ENCODE results near the gene CCDC122.
"Not testable (repeated sequence)": the region's sequence is repeated elsewhere in the genome, so short reads cannot be mapped to it uniquely, and the experiment has no call there.

CCDC122 gene

DNA sequence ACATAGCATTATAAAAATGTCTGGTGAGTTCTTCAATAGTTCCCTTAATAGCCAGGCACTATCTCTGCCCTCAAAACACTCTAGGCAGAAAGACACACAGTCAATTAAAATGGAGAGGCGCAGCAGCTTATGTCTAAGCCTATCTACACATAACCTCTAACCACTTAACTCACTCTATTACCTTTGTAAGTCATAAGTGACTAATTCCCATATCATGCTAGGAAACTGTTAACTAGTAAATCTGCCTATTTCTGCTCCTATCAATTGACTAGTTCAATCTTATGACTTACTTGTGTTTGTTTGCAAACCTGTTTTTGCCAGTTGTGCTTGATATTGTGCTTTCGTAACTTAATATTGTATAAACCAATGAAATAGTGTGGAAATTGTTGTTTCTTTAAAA, 3.2 kb downstream of the CCDC122 start:
- DNase-seq, result no peak

- DNase-seq, result no peak
These were observed 4.9 kb downstream of the CCDC122 start for GRCh38 chr13:43874504-43875092.

- no peak for DNase-seq
These were observed 7.4 kb downstream of the CCDC122 start for GRCh38 chr13:43872181-43872580.

- DNase-seq, result no peak
These were observed 13.6 kb downstream of the CCDC122 start for GRCh38 chr13:43865892-43866291.

DNA sequence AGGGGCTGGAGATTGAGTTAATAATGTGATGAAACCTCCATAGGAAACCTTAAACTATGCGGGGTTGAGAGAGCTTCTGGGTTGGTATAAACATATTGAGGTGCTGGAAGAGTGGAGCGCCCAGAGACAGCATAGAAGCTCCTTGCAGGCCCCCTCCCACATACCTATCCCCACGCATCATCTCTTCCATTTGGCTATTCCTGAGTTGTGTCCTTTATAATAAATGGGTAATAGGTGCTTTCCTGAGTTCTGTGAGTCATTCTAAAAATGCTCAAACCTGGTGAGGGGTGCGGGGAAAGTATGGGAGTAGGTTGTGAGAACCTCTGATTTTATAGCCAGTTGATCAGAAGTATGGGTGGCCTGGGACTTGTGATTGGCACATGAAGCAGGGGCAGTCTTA, 14.6 kb downstream of the CCDC122 start:
- no peak for DNase-seq

GRCh38 chr13:43861863-43862262, 17.7 kb downstream of the CCDC122 start:
- no peak for DNase-seq

- no peak for DNase-seq
These were observed 26.6 kb downstream of the CCDC122 start for GRCh38 chr13:43852923-43853404.

DNA sequence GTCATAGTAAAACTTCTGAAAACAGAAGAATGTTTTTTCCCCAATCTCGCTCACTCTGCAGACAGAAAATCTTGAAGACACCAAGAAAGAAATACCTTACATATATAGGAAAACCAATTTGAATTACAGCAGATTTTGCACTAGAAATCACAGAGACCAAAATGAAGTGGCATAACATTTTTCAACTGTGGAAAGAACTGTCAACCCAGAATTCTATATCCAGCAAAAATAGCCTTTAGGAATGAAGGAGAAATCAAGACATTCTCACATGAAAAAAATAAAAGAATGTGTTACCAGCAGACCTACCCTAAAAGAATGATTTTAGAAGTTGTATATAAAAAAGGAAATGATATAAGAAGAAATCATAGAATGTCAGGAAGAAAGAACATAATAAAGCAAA, 28.7 kb downstream of the CCDC122 start:
- DNase-seq, result no peak

DNA sequence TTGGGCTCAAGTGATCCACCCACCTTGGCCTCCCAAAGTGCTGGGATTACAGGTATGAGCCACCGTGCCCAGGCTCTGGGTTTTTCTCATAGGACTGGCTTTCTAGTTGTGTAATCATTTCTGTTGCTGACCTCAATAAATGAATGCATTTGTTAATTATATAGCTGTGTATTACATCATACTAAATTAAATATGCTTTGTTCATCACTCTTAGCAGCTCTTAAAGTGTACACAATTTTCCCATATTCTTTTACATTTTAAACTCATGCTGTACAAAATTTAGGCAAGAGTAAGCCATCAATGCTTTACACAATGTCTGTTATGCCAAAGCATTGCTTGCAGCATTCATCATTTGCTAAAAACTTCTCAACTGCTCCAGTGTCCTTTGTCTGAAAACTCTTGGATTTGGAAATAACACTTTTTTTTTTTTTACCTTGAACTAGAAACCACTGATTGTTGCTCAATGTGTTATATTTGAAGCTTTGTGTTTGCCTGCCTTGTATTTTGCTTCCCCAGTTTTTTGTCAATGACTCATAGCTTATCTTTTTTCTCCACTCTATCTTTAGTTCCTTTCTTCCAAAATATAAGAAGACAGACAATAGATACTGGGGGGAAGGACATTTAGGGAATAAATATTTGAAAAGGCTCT, 31.4 kb downstream of the CCDC122 start:
- DNase-seq, result no peak

GRCh38 chr13:43846496-43847158, 32.9 kb downstream of the CCDC122 start:
- DNase-seq, result no peak

DNA sequence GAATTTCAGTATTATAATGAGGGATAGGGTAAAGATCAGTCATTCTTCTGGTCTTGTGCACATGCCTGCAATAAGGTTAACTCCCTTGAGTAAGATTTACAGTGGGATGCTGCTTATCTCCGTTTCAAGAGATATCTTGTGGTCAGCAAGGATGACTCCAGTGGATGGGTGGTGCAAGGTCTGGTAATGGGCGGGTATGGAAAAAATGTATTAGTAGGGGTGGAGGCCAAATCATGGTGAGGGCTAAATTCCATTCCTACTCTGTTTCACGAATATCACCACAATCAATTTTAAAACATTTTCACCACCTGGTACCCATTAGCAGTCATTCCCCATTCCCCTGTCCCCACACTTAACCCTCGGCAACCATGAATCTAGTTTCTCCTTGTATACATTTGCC, 40.6 kb downstream of the CCDC122 start:
- no peak for DNase-seq

DNA sequence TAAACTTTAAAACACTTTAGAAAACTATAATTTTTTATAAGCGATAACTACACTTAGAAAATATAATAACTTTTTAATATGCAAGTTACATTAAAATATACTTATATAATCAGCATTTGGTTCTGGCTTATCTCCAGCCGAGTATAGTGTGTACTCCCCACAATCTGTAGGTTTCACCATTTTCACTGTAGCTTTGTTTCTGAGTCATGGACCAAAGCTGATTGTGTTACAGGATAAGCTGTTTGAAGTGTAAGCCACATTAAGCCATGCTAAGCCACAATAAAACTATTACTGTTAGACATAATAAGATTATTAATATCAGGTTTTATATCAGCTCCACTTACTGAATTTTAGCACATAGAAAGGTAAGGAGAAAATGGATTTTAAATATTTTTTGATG, 43.8 kb downstream of the CCDC122 start:
- no peak for DNase-seq

DNA sequence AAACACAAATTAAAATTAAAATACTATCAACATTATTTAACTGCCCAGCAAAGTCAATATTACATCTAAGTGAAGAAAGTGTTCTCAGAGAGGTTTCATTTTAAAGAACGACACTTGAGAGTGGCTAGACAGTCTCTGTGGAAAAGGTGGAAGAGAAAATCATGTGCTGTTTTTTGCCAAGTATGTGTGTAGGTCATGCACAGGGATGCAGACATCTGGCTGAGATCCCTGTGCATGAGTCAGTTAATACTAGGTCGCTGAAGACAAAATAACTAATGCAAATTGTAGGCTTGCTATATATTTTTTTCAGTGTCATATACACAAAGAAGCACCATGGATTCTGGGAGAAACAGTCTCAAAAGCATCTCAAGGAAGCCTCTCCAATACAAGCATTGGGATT, 48.5 kb downstream of the CCDC122 start:
- no peak for DNase-seq

GRCh38 chr13:43830497-43830881, 49.1 kb downstream of the CCDC122 start:
- DNase-seq, result no peak

GRCh38 chr13:43824656-43825055, 54.9 kb downstream of the CCDC122 start:
- not testable (repeated sequence) for DNase-seq

GRCh38 chr13:43822969-43823368, 56.6 kb downstream of the CCDC122 start:
- no peak for DNase-seq

DNA sequence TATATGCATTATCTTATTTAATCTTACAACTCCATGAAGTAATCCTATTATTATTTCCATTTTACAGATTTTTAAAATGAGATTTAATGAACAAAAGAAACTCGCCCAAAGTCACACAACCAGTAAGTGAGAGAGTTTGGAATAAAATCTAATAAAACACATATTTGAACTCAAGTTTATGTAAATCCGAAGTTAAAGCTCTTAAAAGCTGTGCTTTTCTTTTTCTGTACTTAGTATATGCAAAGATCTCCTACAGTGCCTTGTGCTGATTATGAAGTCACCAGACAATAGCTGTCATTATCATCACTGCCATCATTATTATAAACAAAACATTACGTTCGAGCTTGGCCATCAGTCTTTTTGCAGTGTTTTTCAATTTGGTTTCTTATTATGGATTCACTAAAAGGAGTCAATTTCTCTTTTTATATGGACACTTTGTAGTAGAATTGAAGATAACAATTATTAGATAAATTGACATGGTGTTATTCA, 63.1 kb downstream of the CCDC122 start:
- DNase-seq, result no peak

DNA sequence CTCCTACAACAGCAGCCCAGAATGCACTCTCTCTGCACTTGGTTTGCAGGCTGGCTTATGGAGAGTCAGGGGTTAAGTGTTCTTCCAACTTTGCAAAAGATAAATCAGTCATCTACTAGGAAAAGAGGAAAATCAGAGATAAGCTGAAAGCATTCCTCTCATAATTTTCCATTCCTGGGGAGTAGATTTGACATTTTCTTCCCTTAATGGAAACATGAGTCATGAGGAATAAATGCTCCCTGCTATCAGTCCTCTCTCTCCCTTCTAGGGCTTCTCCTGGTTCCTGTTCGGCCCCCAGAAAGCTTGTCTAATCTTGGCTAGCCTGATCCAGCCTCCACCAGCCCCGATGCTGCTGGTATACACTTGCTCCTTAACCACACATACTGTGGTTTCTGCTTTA, 64.3 kb downstream of the CCDC122 start:
- DNase-seq, result no peak

- DNase-seq, result no peak
These were observed 70.9 kb downstream of the CCDC122 start for GRCh38 chr13:43808676-43809075.

DNA sequence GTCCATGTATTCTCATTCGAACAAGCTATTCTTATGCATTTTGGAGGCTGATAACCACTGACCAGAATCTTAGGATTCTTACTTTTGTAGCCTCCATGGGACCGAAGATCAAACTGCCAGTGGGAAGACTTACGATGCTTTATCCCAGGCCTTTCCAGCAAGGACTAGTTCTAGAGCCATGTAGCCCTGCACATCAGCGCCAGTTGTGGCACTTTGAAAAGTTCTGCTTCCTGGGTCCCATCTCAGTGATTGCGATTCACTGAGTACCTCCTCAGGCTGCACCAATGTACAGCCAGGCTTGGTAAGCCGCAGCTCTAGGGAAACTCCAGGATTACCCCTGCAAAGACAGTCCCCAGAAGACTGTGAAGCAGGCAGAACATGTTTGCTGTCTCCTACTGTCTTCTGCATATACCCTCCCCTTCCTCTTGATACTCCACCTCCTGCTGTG, 73.8 kb downstream of the CCDC122 start:
- no peak for DNase-seq

DNA sequence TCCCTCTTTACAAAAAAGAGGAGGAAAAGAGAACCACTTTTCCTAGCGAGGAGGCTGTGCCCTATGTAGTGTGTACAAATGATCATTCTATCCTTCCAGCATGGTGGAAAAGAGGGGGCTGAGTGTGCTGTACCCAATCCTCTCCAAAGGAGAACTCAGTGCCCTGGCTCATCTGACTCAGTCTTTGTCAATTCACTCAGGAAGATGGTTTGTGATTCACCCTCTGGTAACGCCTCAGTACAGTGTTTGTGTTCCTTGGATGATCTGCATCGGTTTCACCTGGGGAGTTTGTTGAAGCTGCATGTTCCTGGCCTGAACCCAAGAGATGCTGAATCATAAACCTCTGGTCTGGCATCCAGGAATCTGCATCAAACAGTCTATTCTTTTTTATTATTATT, 74.5 kb downstream of the CCDC122 start:
- DNase-seq, result no peak

DNA sequence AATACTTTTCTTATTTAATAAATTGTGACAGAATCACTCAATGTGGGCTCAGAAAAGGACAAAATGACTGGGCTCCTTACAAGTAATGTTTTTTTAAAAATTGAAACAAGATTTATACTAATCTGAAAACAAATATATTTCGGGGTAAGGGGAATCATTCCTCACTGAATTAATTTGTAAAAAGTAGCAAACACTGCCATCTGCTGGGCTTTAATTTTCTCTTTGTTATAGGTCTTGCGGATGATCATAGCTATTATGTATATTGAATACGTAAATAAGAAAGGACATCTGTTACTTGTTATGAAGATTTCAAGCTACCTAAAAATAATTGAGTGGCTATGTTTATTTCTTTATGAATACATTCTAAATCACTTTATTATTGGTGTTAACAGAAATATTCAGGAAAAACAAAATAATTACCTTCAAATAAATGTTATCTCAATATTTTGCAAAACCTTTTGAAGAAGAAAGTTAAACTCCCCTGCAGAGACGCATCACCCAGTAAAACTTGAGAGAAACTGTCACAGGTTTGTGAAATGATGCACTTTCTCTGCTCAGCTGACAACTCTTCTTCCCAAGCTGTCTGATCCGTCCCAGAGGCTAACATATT, 75.0 kb downstream of the CCDC122 start:
- no peak for DNase-seq

DNA sequence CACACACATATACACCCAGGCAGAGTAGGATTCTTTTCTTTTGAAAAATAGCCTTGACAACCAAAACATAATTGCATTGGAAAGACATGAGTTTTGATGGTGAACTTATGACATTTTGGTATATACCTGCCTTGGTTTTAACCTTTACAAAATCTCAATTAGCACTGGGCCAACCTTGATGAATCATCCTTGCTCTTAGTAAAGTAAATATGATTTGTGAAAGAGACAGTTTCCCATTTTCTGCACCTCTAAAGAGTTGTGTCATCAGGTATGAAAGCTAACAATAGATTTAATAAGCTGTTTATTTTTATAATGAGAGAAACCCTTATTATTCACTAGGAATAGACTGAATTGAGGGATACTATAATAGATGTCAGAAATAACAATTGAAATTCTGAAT, 77.0 kb downstream of the CCDC122 start:
- DNase-seq, result no peak

DNA sequence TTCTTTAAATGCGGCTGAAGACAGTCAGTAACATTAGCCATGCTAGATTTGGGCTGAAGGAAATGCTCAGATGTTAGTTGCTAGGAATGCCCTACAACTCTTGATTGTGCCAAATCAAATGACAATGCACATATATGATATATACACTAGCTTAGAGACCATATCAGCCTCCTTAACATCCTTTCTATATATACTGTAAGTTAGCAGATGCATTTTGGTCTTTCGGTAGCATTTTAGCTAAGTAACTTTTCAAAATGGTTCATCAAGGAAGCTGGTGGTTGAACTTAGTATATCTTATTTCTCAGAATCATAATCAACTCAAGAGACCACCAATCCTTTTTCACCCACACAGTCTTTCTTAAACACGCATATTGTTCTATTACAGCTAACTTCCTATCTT, 78.7 kb downstream of the CCDC122 start:
- no peak for DNase-seq
